Measurements from ENCODE around the gene AQP9.
"Not testable (repeated sequence)": the region's sequence is repeated elsewhere in the genome, so short reads cannot be mapped to it uniquely, and the experiment has no call there.

The AQP9 gene

GRCh38 chr15:58182460-58183163 lies 44.4 kb downstream of the AQP9 start:
- peak; percentile 60 for DNase-seq

DNA sequence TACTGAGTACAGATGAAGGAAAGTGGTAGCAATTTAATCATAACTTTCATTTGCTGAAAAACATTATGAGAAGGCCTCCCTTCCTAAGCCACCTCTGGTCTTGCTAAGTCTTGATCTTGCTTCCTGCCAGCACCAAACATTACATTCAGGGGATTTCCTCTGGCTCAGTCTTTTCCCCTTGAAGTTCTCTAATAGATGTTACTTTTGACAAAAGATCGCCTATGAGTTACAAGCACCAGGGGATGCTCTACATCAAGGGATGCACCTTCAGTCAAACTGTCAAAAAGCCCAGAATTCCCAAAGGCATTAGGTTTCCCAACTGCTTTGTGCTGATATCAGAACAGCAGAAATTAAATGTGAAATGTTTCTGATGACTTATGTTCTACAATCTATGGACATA lies 47.3 kb downstream of the AQP9 start:
- DNase-seq = no peak

DNA sequence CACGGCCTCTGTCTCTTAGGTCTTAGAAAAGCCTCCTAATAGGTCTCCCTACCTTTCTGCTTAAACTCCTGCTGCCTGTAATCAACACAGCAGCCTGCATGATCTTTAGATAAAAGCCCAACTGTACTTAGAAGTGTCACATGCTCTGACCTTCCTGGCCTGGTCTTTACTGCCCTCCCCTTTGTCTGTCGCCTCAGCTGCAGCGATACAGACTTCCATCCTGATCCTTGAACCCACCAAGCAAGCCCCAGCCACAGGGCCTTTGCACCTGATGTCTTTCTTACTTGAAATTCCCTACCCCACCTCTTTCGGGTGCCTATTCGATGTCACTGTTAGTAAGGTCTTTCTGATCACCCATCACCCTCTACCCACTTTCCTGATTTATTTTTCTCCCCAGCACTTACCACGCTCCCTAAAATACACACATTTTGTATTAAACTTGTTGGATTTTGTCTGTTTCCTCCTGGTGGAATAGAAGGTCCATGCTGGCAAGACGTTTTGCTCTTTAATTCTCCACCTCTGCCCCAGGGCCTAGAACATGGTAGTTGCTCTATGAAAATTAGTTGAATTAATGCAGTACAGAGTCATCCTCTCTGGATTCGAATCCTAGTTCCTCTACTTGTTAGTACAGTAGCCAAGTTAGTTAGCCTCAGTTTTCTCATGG lies 51.1 kb downstream of the AQP9 start:
- DNase-seq = no peak

GRCh38 chr15:58190419-58190818 lies 52.2 kb downstream of the AQP9 start:
- no peak for DNase-seq

DNA sequence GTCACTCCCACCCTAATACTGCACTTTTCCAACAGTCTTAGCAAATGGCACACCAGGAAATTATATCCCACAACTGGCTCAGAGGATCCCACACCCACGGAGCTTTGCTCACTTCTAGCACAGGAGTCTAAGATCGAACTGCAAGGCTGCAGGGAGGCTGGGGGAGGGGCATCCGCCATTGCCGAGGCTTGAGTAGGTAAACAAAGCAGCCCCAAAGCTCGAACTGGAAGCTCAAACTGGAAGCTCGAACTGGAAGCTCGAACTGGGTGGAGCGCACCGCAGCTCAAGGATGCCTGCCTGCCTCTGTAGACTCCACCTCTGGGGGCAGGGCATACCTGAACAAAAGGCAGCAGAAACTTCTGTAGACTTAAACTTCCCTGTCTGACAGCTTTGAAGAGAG lies 55.5 kb downstream of the AQP9 start:
- DNase-seq = not testable (repeated sequence)

DNA sequence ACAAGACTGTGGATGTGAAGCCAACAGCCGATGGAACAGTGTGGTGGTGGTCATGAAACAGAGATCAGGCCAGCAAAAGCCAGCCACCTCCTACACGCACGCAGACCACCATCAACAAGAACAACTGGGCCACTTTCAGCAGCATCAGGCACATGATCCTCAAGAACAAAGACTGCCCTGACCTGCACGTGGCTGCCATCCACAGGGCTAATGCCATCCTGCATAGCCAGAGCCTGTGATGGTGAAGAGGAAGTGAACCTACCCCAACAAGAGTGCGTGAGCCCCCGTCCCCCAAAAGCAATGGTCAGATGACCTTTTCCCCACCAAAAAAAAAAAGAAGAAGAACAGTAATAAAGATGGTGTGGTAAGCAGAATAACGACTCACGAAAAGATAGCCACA lies 62.6 kb downstream of the AQP9 start:
- DNase-seq = no peak

DNA sequence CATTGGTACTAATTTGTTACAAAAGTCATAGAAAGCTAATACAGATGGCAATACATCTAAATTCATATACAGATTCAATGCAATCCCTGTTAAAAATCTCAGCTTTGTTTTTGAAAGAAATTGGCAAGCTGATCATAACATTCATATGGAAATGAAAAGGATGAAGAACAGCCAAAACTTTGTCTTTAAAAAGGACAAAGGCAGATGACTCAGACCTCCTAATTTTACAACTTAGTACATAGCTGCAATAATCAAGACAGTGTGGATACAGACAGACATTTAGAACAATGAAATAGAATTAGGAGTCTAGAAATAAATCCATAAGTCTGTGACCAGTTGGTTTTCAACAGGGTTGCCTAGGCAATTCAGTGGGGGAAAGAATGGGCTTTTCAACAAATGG lies 63.3 kb downstream of the AQP9 start:
- DNase-seq = no peak

DNA sequence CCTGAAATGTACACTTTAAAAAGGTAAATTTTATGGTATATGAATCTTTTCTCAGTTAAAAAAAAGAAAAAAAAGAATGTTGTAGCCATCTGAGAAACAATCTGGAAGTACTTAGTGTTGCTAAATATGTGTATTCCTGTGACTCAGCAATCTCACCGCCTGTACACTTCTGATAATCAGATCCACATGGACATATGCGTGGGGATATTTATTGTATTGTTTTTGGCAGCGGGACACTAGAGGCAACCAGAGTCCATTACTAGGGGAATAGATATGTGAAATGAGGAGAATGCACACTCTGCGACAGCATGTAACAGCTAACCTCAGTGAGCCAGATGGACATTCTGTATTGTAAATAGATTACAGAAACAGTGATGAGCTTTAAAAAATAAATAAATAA lies 65.4 kb downstream of the AQP9 start:
- DNase-seq = no peak

- no peak for DNase-seq
These were observed 68.0 kb downstream of the AQP9 start for GRCh38 chr15:58206151-58206550.

DNA sequence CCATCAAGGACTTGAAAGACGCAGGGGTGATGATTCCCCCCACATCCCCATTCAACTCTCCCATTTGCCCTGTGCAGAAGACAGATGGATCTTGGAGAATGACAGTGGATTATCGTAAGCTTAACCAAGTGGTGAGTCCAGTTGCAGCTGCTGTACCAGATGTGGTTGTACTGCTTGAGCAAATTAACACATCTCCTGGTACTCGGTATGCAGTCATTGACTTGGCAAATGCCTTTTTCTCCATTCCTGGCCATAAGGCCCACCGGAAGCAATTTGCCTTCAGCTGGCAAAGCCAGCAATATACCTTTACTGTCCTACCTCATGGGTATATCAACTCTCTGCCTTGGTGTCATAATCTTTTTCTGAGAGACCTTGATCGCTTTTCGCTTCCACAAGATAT lies 70.0 kb downstream of the AQP9 start:
- not testable (repeated sequence) for DNase-seq

- DNase-seq = not testable (repeated sequence)
These were observed 70.9 kb downstream of the AQP9 start for GRCh38 chr15:58209007-58209481.

GRCh38 chr15:58210031-58210430 lies 71.8 kb downstream of the AQP9 start:
- DNase-seq = not testable (repeated sequence)

GRCh38 chr15:58212909-58213526 lies 74.8 kb downstream of the AQP9 start:
- DNase-seq = no peak

DNA sequence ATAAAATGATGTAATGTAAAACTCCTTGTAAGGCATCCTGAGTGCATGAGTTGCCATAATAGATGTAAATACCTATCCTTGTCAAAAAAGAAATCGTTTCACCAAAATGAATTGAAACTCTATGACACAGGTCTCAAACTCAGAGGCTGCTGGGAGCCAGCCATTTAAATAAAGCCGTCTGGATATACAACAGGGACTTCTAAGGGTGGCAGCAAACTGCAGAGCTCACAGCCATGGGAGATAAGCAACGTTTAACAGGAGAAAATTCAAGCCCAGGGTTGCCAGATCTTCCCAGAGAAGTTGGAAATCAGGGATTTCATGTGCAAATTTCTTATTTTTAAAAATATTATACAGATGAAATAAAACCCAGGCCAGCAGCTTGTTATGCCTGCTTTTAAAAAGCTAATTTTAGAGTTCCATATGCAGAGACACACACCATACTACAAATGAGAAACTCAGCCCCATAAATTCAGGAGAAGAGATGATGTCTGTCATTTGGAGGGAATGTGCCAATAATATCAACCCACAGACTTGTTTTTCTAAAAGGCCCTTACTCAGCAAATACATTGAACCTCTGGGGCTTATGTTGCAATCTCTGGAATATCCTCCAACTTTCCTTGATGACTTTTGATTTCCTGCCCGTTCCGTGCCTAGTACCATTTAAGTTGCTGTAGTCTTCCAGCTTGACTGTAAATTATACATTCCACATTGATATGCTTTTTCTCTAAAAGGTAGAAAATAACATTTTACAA lies 75.6 kb downstream of the AQP9 start:
- no peak for DNase-seq

DNA sequence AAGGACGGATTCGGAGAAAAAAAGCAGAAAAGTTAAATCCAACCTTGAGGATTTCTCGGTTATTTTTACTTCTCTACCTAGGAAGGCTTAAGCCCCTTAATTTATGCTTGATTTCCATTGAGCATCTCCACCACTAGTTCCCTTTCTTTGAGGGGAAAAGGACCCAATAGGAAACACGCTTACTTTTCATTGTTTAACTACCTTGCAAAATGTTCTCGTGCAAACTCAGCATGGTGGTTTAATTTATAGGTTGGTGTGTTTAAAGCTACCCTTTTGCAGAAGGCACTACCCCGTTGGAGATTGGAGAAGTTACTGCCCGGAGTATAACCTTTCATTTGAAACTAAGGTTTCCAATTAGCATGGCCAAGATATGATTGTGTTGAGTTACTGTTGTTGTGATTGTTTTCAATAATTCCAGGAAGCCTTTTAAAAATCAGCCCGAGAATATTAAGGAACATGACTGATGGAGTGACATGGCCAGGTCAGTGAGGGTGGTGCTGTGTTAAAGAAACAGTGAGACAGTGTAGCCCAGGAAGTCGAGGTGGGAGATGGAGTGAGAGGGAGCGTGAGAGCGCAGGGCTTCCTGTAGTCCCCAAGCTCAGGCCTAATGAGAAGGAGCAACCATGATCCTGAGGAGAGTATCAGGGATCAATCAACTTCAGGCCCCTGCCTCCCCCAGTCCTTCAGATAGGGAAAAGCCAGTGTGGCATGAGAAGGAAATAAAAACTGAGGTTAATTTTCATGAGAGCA lies 76.6 kb downstream of the AQP9 start:
- no peak for DNase-seq

GRCh38 chr15:58217460-58217859 lies 79.3 kb downstream of the AQP9 start:
- no peak for DNase-seq

DNA sequence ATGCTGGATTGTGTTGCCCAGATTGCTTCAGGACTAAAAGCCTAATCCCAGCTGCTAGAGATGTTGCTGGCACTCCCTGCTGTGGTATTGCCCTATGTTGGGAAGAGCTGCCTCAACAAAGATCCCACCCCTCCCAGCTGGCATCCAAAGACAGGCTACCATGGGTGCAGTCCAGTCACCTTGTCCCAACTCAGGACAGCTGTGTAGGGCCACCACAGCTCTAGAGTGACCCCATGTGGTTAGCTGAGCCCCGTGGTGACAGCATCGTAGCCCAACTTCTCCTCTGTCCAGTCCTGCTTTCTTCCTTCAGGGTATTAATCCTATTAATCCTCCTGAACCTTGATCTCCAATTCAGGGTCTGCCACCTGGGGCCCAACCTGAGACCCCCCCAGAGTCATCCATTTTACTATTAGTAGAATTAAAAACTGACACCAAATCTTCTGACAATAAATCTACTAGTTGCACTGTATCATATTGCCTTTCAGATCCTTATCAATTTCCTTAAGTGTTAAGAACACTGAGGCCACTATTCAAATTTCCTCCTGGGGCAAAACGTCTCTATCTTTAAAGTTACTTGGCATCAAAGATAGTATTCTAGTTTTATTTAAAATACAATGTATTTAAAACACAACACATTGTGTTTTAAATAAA lies 83.5 kb downstream of the AQP9 start:
- no peak for DNase-seq

DNA sequence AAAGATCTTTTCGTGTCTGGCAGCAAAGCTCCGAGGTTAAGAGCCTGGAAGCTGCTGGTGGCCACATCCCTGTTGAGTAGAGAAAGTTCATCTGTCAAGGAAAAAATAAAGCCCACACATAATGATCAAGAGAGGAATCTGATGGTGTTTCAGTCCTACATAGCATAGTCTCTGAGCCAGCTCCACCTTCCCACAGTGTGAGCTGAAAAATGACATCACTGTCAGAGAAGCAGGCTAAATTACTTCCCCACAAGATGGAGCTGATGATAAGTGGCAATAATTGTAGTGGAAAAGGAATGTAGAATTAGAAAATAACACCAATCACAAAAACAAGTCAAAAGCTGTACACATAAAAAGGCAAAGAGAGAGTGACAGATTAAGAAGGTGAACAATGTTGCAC lies 84.5 kb downstream of the AQP9 start:
- no peak for DNase-seq

GRCh38 chr15:58223432-58223831 lies 85.3 kb downstream of the AQP9 start:
- DNase-seq = no peak

DNA sequence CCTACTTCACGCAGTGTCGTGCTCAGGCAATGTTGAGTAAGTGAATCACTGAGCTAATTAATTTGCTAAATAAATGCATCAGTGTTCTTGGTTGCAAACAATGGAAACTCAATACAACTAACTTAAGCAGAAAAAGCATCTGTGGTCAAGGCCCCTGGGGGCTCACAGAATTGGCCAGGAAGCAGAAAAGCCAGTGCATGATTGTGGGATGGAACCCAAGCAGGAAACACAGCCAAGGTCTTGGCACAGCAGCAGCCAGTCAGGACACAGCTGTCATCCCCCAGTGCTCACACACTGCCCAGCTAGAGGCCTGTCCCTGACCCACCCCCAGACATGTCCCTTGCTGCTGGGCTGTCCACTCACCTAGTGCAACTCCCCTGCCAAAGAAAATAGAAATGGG lies 85.9 kb downstream of the AQP9 start:
- no peak for DNase-seq

GRCh38 chr15:58227706-58228543 lies 89.7 kb downstream of the AQP9 start:
- peak; percentile 84 for DNase-seq

All from activated CD8-positive, alpha-beta memory T cell treated with anti-CD3 and anti-CD28 coated beads for 24 hours (primary cell).